GM12892 (cell line): ENCODE measurements around the gene GFER.
A peak's percentile ranks its signal among the peaks of the same experiment; 100 is the strongest.

Experiments used
- DNase-seq: peaks from one replicate; pipeline ENCODE4 v3.0.0; 2011; ENCODE audit not compliant: insufficient read length
- FAIRE-seq: peaks from 2 replicates; lab custom pipeline; 2011; peaks lifted over from hg19 to GRCh38; lab: Jason Lieb, UNC
- POLR2A ChIP-seq: IDR thresholded peaks from 2 replicates; pipeline ENCODE4 v1.6.1; 2011; ENCODE audit warnings: low read depth, low read length, control low read depth
- POLR2AphosphoS5 ChIP-seq: IDR thresholded peaks from 2 replicates; pipeline ENCODE4 v1.6.1; 2011; ENCODE audit warnings: low read depth, low read length, control low read depth
- TAF1 ChIP-seq: IDR thresholded peaks from 2 replicates; pipeline ENCODE4 v1.6.1; 2011; ENCODE audit warnings: low read depth, mild to moderate bottlenecking, control low read depth, low read length, borderline replicate concordance

Gene GFER

GRCh38 chr16:1990101-1990350, 6.0 kb downstream of the GFER start:
- TF ChIP-seq POLR2A = no peak
- TF ChIP-seq POLR2AphosphoS5 = no peak
- no peak for TF ChIP-seq TAF1
- FAIRE-seq (no peak), DNase-seq (no peak)

GRCh38 chr16:1990351-1991134, 6.5 kb downstream of the GFER start:
- FAIRE-seq (peak; percentile 51), DNase-seq (no peak)
- TF ChIP-seq TAF1 (no peak), POLR2A (peak; percentile 7; the same call in 1 of the 2 replicates)

- no peak for TF ChIP-seq TAF1
- no peak for TF ChIP-seq POLR2AphosphoS5
- TF ChIP-seq POLR2A = peak; percentile 31; the same call in 1 of the 2 replicates
- FAIRE-seq (peak; percentile 83), DNase-seq (no peak)
These were observed 7.2 kb downstream of the GFER start for GRCh38 chr16:1991135-1991551.

- DNase-seq (no peak), FAIRE-seq (no peak)
- TF ChIP-seq POLR2AphosphoS5 (no peak), POLR2A (no peak), TAF1 (no peak)
These were observed 7.6 kb downstream of the GFER start for GRCh38 chr16:1991588-1991947.

- DNase-seq (peak; percentile 98), FAIRE-seq (peak; percentile 89)
- TF ChIP-seq POLR2A (peak; percentile 63), POLR2AphosphoS5 (no peak), TAF1 (no peak)
These were observed 8.1 kb downstream of the GFER start for GRCh38 chr16:1991948-1992703.

- TF ChIP-seq POLR2A (no peak), TAF1 (no peak), POLR2AphosphoS5 (no peak)
- no peak for FAIRE-seq
- DNase-seq = no peak
These were observed 8.8 kb downstream of the GFER start for GRCh38 chr16:1992704-1993317.

GRCh38 chr16:1993731-1994131, 9.7 kb downstream of the GFER start:
- TF ChIP-seq TAF1 (no peak), POLR2A (no peak), POLR2AphosphoS5 (no peak)
- DNase-seq = no peak
- no peak for FAIRE-seq

GRCh38 chr16:1997494-1998359, 13.7 kb downstream of the GFER start:
- no peak for FAIRE-seq
- DNase-seq = no peak
- no peak for TF ChIP-seq POLR2AphosphoS5
- 0 out of 2 replicates have a peak, but pooled peaks have one; percentile 2 for TF ChIP-seq POLR2A

- no peak for TF ChIP-seq POLR2AphosphoS5
- TF ChIP-seq TAF1 = no peak
- no peak for FAIRE-seq
- no peak for DNase-seq
These were observed 14.4 kb downstream of the GFER start for GRCh38 chr16:1998360-1998835.

GRCh38 chr16:1998852-1999801, 15.1 kb downstream of the GFER start:
- DNase-seq = no peak
- no peak for FAIRE-seq
- TF ChIP-seq TAF1 (no peak), POLR2A (no peak; the same call in 1 of the 2 replicates), POLR2AphosphoS5 (peak; percentile 18; the same call in 1 of the 2 replicates)
